IPS-18c (cell line): ENCODE results near the gene GPR84.
"Not testable (repeated sequence)": the region's sequence is repeated elsewhere in the genome, so short reads cannot be mapped to it uniquely, and the experiment has no call there.

Experiments
- H3K4me3 ChIP-seq: 2 replicates; pipeline ENCODE4 v1.7.0; 2013; ENCODE audit warnings: low read depth, mild to moderate bottlenecking, low read length, moderate library complexity; ENCODE audit not compliant: insufficient read depth
- H3K9me3 ChIP-seq: one replicate; pipeline ENCODE4 v1.6.1; 2013; ENCODE audit warnings: mild to moderate bottlenecking, low read length, moderate library complexity; ENCODE audit not compliant: control insufficient read depth, insufficient read depth

Gene GPR84

GRCh38 chr12:54349679-54350078 is 14.6 kb downstream of the GPR84 start:
- H3K4me3 ChIP-seq, result no peak overlapping the region

GRCh38 chr12:54349036-54349435 is 15.2 kb downstream of the GPR84 start:
- Histone ChIP-seq H3K9me3 (no peaks in the 10 kb centered on the region), H3K4me3 (no peak overlapping the region)

More at GRCh38 chr12:54349679-54350078, 14.6 kb downstream of the GPR84 start:
- H3K9me3 ChIP-seq, result no peaks in the 10 kb centered on the region

DNA sequence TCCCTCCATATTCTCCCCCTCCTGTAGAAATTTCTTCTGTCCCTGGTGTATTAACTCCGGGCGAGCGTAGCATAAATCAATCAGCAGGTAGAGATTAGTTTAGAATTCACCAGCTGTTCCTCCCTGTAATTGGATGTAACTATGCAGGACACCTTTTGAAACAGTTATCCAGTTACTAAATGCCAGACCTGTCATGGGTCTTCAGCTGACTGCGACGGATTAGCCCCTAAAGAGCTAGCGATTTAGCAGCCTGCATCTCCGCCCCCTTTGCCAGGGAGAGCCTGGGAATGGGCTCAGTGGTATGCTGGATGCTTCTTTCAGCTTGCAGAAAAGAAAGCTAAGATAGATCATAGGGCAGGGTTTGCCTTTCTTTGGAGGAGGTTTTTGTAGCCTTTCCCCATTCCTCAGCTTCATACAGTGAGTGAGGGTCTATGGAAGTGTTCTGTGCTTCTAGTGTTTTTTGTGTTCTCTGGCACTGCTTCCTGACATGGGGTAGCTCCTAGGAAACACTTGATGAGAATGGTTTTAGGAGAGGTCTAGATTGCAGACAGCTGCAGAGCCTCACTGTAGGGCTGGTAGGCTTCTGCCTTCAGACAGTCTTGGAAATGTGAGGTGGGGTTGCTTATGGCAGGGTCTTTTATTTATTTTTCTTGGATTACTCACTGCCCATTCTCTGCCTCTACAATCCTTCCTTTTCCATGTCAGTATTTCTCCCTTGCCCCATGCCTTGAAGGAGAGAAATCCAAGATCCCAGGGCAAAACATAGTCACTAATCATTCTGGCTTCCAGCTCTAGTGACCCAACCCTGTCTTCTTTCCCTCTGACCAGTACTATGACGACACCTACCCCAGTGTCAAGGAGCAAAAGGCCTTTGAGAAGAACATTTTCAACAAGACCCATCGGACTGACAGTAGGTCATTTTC is 22.6 kb downstream of the GPR84 start:
- no peak overlapping the region for H3K4me3 ChIP-seq
- peaks cover 2% of the 10 kb centered on the region for H3K9me3 ChIP-seq

DNA sequence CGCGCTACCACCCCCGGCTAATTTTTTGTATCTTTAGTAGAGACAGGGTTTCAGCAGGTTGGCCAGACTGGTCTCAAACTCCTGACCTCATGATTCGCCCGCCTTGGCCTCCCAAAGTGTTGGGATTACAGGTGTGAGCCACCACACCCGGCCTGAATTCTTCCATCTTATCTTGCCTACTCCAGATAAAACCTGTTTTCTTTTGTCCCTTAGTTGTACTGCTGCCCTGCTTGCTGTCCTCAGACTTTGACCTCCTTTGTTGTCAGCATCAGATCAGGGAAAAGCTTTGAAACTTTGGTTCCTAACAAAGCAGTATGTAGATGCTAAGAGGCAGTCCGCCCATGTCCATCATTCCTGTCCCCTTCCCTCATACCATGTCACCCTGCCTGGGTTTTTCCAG is 23.4 kb downstream of the GPR84 start:
- H3K4me3 ChIP-seq, result no peak overlapping the region
- peaks cover 2% of the 10 kb centered on the region for H3K9me3 ChIP-seq

- peaks cover 2% of the 10 kb centered on the region for H3K9me3 ChIP-seq
- no peak overlapping the region for H3K4me3 ChIP-seq
Measured at GRCh38 chr12:54338698-54339296, 25.5 kb downstream of the GPR84 start.

- H3K4me3 ChIP-seq, result no peak overlapping the region
- H3K9me3 ChIP-seq, result peaks cover 2% of the 10 kb centered on the region
Measured at GRCh38 chr12:54337854-54338650, 26.2 kb downstream of the GPR84 start.

DNA sequence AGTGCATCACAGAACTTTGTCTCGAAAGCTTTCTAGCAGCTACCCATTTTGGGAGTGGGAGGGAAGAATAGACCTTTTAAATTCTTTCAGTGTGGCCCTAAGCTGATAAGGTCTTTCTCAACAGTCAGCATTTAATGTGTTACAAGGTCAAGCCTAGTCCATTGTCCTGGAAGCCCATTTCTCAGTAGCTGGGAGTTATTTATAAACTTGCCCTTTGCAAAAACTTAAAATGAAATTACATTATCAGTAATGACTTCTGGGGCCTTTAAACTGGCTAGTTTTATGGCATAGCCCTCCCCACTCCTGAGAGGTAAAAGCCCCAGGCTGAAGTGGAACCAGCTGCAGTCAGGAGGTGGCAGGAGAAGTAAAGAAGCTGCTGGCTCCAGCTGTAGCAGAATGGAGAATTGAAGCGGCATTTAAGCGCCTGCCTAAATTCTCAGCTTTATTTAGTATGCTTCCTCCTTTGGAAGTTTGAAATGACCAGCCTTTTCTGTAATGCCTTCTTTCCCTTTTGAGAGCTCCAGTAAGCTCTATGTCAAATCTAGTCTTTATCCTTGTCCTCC is 26.9 kb downstream of the GPR84 start:
- Histone ChIP-seq H3K9me3 (peaks cover 2% of the 10 kb centered on the region), H3K4me3 (no peak overlapping the region)

- H3K4me3 ChIP-seq, result no peak overlapping the region
Measured at GRCh38 chr12:54333420-54334034, 30.8 kb downstream of the GPR84 start.

GRCh38 chr12:54331461-54331860 is 32.8 kb downstream of the GPR84 start:
- no peak overlapping the region for H3K4me3 ChIP-seq
- H3K9me3 ChIP-seq, result no peaks in the 10 kb centered on the region

More at GRCh38 chr12:54333420-54334034, 30.8 kb downstream of the GPR84 start:
- H3K9me3 ChIP-seq, result no peaks in the 10 kb centered on the region

GRCh38 chr12:54330442-54330841 is 33.8 kb downstream of the GPR84 start:
- Histone ChIP-seq H3K4me3 (no peak overlapping the region), H3K9me3 (no peaks in the 10 kb centered on the region)

- Histone ChIP-seq H3K9me3 (no peaks in the 10 kb centered on the region), H3K4me3 (no peak overlapping the region)
Measured at GRCh38 chr12:54329759-54330158, 34.5 kb downstream of the GPR84 start.

GRCh38 chr12:54328595-54329337 is 35.5 kb downstream of the GPR84 start:
- H3K4me3 ChIP-seq, result no peak overlapping the region
- H3K9me3 ChIP-seq, result no peaks in the 10 kb centered on the region

- H3K9me3 ChIP-seq, result not testable (repeated sequence)
- peak overlapping the region; percentile 85 for H3K4me3 ChIP-seq
Measured at GRCh38 chr12:54325442-54326109, 38.7 kb downstream of the GPR84 start.

DNA sequence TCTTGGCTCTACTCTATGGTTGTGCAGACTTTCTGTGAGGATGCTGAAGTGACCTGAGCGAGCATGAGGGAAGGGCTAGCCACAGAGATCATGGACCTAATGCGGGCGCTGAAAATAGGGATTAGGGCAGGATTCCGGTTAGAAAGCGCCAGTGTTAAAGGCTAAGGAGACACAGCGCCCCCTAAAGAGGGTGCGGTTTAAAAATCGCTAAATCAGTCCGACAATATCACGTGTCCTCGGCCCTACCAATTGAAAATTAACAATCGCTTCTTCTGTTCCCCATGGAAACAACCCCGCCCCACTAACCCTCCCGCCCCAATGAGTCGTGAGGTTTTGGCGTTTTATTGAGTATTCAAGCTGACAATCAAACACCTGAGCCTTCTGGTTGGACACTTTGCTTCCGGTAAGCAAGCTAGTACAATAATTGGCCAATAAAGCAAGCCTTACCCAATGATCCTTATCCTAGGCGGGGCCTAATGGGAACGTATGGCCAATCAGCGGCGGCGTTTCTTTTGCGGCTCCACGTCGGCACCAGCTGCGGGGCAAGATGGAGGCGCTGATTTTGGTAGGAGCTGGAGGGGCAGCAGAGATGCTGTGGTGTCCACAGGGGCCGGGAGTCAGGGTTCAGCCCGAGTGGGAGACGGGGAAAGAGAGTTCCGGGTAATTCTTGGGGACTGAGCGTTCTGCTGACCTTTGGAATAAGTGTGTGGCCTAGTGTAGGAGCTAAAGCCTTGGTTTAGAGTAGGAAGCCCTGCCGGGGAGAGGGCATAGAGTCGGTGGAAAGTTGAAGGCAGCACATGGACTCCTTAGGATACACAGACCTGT is 39.5 kb downstream of the GPR84 start, which contains the start of gene COPZ1:
Gene COPZ1 (plus strand): TSS at position 515 of the 825 bp plus-strand sequence. CDS start 33 bp downstream, at position 548.
- peak within 1 kb of the TSS; percentile 85 for H3K4me3 ChIP-seq
- no peaks in the 10 kb centered on the region for H3K9me3 ChIP-seq

DNA sequence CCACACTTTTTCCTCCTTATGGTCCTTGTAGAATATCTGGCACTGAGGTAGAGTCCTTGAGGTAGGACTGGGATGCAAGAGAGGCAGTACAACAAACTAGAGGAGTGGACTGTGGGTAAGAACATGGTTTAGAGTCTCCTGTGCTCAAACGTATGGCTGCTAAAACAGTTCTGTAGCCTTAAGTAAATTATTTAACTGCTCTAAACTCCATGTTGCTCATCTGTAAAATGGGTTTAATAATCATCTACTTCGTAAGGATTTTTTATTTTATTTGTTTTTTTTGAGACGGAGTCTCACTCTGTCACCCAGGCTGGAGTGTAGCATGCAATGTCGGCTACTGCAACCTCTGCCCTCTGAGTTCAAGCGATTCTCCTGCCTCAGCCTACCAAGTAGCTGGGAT is 42.9 kb downstream of the GPR84 start:
- Histone ChIP-seq H3K9me3 (no peaks in the 10 kb centered on the region), H3K4me3 (no peak overlapping the region)
